Astrocyte (in vitro differentiated cells and primary cell): ENCODE measurements around the gene PDE7B. TPM values are rescaled to one million over a fixed set of nuclear protein-coding genes. Genes with fewer than 3 reads are reported as not detected.

Experiments
- DNase-seq: peaks from one replicate; pipeline ENCODE4 v3.0.0-alpha.2; 2010; ENCODE audit warnings: low read depth
- FAIRE-seq: peaks from 2 replicates; lab custom pipeline; 2011; peaks lifted over from hg19 to GRCh38; lab: Jason Lieb, UNC
- H2AFZ ChIP-seq: 2 replicates; pipeline ENCODE4 v1.6.0; 2012; ENCODE audit warnings: low read depth, low read length, inconsistent platforms
- H3K27ac ChIP-seq: 2 replicates; pipeline ENCODE4 v1.5.1; 2011; ENCODE audit warnings: low read depth, low read length, inconsistent platforms
- H3K27me3 ChIP-seq: 2 replicates; pipeline ENCODE4 v1.6.0; 2011; ENCODE audit warnings: low read length, inconsistent platforms; ENCODE audit not compliant: insufficient read depth
- H3K36me3 ChIP-seq: 2 replicates; pipeline ENCODE4 v1.5.1; 2011; ENCODE audit warnings: low read length, inconsistent platforms; ENCODE audit not compliant: insufficient read depth
- H3K4me1 ChIP-seq: 2 replicates; pipeline ENCODE4 v1.5.1; 2011; ENCODE audit warnings: low read length, inconsistent platforms; ENCODE audit not compliant: insufficient read depth
- H3K4me2 ChIP-seq: 2 replicates; pipeline ENCODE4 v1.6.0; 2012; ENCODE audit warnings: low read length, inconsistent platforms
- H3K4me3 ChIP-seq: 2 replicates; pipeline ENCODE4 v1.5.1; 2011; ENCODE audit warnings: low read depth, mild to moderate bottlenecking, low read length, inconsistent platforms; ENCODE audit not compliant: insufficient read depth
- H3K79me2 ChIP-seq: 2 replicates; pipeline ENCODE4 v1.6.0; 2012; ENCODE audit warnings: mild to moderate bottlenecking, low read length, inconsistent platforms; ENCODE audit not compliant: insufficient read depth
- H3K9ac ChIP-seq: 2 replicates; pipeline ENCODE4 v1.6.0; 2012; ENCODE audit warnings: mild to moderate bottlenecking, low read length, inconsistent platforms
- H3K9me3 ChIP-seq: 2 replicates; pipeline ENCODE4 v1.5.1; 2012; ENCODE audit warnings: low read depth, mild to moderate bottlenecking, low read length, inconsistent platforms; ENCODE audit not compliant: insufficient read depth
- H4K20me1 ChIP-seq: 2 replicates; pipeline ENCODE4 v1.6.0; 2012; ENCODE audit warnings: low read length, inconsistent platforms; ENCODE audit not compliant: insufficient read depth
- H3K27ac Mint-ChIP-seq: one replicate; pipeline ENCODE4 v1.8.0; 2021; ENCODE audit warnings: mild to moderate bottlenecking, mixed read lengths; ENCODE audit not compliant: unreplicated experiment
- H3K27me3 Mint-ChIP-seq: one replicate; pipeline ENCODE4 v1.8.0; 2021; ENCODE audit warnings: low read depth, mixed read lengths; ENCODE audit not compliant: unreplicated experiment
- H3K36me3 Mint-ChIP-seq: one replicate; pipeline ENCODE4 v1.8.0; 2021; ENCODE audit warnings: low read depth, mixed read lengths; ENCODE audit not compliant: unreplicated experiment
- H3K4me1 Mint-ChIP-seq: one replicate; pipeline ENCODE4 v1.8.0; 2021; ENCODE audit warnings: low read depth, mixed read lengths; ENCODE audit not compliant: unreplicated experiment
- H3K4me3 Mint-ChIP-seq: one replicate; pipeline ENCODE4 v1.8.0; 2021; ENCODE audit warnings: mild to moderate bottlenecking, moderate library complexity, mixed read lengths; ENCODE audit not compliant: unreplicated experiment
- H3K9me3 Mint-ChIP-seq: one replicate; pipeline ENCODE4 v1.8.0; 2021; ENCODE audit warnings: mild to moderate bottlenecking, mixed read lengths; ENCODE audit not compliant: unreplicated experiment
- EZH2 ChIP-seq: IDR thresholded peaks from 2 replicates; pipeline ENCODE4 v1.6.1; 2012; ENCODE audit warnings: mild to moderate bottlenecking, low read length, inconsistent platforms; ENCODE audit not compliant: insufficient read depth
- total RNA-seq: library from RNA; stranded (reverse); gene quantifications from 2 replicates; pipeline ENCODE4 v1.2.1, GENCODE V29; 2021
- TF ChIP-seq, protein P1 (sequence below): IDR thresholded peaks from 2 replicates; pipeline ENCODE4 v1.5.1; 2011; ENCODE audit warnings: low read depth, mild to moderate bottlenecking, inconsistent platforms, low read length, moderate library complexity; ENCODE audit not compliant: insufficient read depth

The PDE7B gene
- total RNA-seq, 1 donor from 2014 or later = 0.27 TPM

DNA sequence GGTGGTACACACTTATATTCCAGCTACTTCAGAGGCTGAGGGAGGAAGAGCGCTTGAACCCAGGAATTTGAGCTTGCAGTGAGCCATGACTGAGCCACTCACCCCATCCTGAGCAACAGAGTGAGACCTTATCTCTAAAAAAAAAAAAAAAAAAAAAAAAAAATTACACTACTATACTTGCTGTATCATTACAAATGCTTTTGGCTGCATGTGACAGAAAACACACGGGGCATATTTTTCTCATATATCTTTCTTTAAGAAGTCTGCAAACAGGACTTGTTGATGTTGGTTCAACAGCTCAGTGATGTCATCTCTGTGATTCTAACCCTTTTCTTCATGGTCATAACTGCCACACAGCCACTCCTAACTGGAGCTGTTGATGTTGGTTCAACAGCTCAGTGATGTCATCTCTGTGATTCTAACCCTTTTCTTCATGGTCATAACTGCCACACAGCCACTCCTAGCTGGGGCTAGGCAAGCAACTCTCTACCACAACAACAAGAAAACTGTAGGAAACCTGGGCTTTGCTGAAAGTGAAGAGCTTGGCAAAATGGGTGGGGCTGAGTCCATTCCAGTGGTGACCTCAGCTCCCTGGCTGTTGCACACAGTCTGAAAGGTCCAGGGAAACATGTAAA is 378.8 kb downstream of the PDE7B start:
- no peak overlapping the region for H3K4me3 Mint-ChIP-seq

DNA sequence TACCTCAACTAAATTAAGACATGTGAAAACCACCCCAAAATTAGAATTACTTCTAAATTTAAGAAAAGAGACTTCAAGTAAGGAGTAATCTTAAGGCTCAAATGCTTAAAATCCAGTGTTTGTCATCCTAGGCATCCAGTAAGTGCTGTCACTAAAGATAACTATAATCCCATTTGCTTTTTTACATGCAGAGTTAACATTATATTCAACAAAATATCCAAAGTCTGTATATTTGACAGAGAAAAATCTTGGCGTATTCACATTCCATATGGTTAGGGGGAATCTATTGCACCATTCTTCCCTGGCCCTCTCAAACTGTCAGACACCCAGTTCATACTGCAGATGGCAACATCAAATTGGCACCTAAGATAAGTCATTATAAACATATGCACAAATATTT is 381.2 kb downstream of the PDE7B start:
- H3K9ac ChIP-seq = no peak overlapping the region
- no peaks in the 10 kb centered on the region for H3K79me2 ChIP-seq
- no peak for TF ChIP-seq EZH2
- TF ChIP-seq, protein P1, sequence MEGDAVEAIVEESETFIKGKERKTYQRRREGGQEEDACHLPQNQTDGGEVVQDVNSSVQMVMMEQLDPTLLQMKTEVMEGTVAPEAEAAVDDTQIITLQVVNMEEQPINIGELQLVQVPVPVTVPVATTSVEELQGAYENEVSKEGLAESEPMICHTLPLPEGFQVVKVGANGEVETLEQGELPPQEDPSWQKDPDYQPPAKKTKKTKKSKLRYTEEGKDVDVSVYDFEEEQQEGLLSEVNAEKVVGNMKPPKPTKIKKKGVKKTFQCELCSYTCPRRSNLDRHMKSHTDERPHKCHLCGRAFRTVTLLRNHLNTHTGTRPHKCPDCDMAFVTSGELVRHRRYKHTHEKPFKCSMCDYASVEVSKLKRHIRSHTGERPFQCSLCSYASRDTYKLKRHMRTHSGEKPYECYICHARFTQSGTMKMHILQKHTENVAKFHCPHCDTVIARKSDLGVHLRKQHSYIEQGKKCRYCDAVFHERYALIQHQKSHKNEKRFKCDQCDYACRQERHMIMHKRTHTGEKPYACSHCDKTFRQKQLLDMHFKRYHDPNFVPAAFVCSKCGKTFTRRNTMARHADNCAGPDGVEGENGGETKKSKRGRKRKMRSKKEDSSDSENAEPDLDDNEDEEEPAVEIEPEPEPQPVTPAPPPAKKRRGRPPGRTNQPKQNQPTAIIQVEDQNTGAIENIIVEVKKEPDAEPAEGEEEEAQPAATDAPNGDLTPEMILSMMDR = no peak
- peaks cover under 1% of the 10 kb centered on the region for H3K36me3 ChIP-seq
- Mint-ChIP-seq H3K36me3 (peaks cover 4% of the 10 kb centered on the region), H3K9me3 (peaks cover 2% of the 10 kb centered on the region), H3K4me3 (no peak overlapping the region), H3K4me1 (peaks cover 9% of the 10 kb centered on the region), H3K27ac (no peak overlapping the region), H3K27me3 (no peaks in the 10 kb centered on the region)
- H4K20me1 ChIP-seq = no peaks in the 10 kb centered on the region
- FAIRE-seq = no peak
- no peaks in the 10 kb centered on the region for H3K9me3 ChIP-seq
- peaks cover 12% of the 10 kb centered on the region for H3K4me1 ChIP-seq
- H3K4me3 ChIP-seq = no peak overlapping the region
- no peak overlapping the region for H3K27ac ChIP-seq
- H3K27me3 ChIP-seq = no peaks in the 10 kb centered on the region
- no peak for DNase-seq
- no peak overlapping the region for H2AFZ ChIP-seq
- no peak overlapping the region for H3K4me2 ChIP-seq

More for the DNA sequence above, 378.8 kb downstream of the PDE7B start:
- H3K4me3 ChIP-seq = no peak overlapping the region
- no peak overlapping the region for H3K4me2 ChIP-seq
- peak overlapping the region; percentile 34 for H3K27ac Mint-ChIP-seq
- H4K20me1 ChIP-seq = no peaks in the 10 kb centered on the region
- peaks cover 10% of the 10 kb centered on the region for H3K4me1 ChIP-seq
- H3K4me1 Mint-ChIP-seq = peaks cover 14% of the 10 kb centered on the region
- no peak for TF ChIP-seq EZH2
- TF ChIP-seq, protein P1 = no peak
- DNase-seq = no peak
- no peak overlapping the region for H3K27ac ChIP-seq
- no peaks in the 10 kb centered on the region for H3K36me3 ChIP-seq
- no peak for FAIRE-seq
- H3K79me2 ChIP-seq = no peaks in the 10 kb centered on the region
- no peaks in the 10 kb centered on the region for H3K9me3 ChIP-seq
- H3K27me3 ChIP-seq = no peaks in the 10 kb centered on the region
- H2AFZ ChIP-seq = no peak overlapping the region
- no peaks in the 10 kb centered on the region for H3K27me3 Mint-ChIP-seq
- peaks cover 2% of the 10 kb centered on the region for H3K9me3 Mint-ChIP-seq
- H3K36me3 Mint-ChIP-seq = peaks cover 3% of the 10 kb centered on the region
- H3K9ac ChIP-seq = no peak overlapping the region

DNA sequence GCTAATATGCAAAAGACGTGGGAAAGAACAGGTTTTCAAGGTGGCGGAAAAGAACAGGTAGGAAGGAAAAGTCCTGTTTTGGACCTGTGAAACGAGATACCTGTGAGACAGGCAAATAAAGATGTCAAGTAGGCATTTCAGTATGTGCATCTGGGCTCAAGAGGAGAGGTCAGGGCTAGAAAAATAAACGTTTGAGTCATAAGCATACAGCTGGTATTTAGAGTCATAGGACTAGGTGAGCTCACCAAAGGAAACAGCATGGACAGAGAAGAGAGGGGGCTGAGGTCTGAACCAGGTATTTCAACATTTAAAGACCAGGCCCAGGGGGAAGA is 383.7 kb downstream of the PDE7B start:
- Histone ChIP-seq H3K27me3 (no peaks in the 10 kb centered on the region), H3K4me3 (no peak overlapping the region), H3K4me1 (peaks cover 12% of the 10 kb centered on the region), H3K79me2 (no peaks in the 10 kb centered on the region), H4K20me1 (no peaks in the 10 kb centered on the region), H3K9me3 (no peaks in the 10 kb centered on the region), H3K9ac (no peak overlapping the region), H3K27ac (no peak overlapping the region), H3K36me3 (peaks cover 4% of the 10 kb centered on the region), H2AFZ (no peak overlapping the region), H3K4me2 (no peak overlapping the region)
- FAIRE-seq (no peak), DNase-seq (peak; percentile 62)
- peak overlapping the region; percentile 9 for H3K27ac Mint-ChIP-seq
- H3K4me1 Mint-ChIP-seq = peaks cover 9% of the 10 kb centered on the region
- no peaks in the 10 kb centered on the region for H3K27me3 Mint-ChIP-seq
- no peak for TF ChIP-seq EZH2
- TF ChIP-seq, protein P1 = no peak
- H3K9me3 Mint-ChIP-seq = no peaks in the 10 kb centered on the region
- H3K4me3 Mint-ChIP-seq = no peak overlapping the region
- H3K36me3 Mint-ChIP-seq = peaks cover 4% of the 10 kb centered on the region
